Neuron (in vitro differentiated cells): ENCODE measurements around the gene LRP5.

Source experiments
- H2AFZ ChIP-seq: one replicate; pipeline ENCODE4 v1.6.1; 2013; ENCODE audit warnings: low read depth, mild to moderate bottlenecking, inconsistent platforms, low read length, moderate library complexity
- H3K27me3 ChIP-seq: one replicate; pipeline ENCODE4 v1.6.1; 2013; ENCODE audit warnings: low read length; ENCODE audit not compliant: insufficient read depth
- H3K36me3 ChIP-seq: one replicate; pipeline ENCODE4 v1.6.1; 2013; ENCODE audit warnings: low read length; ENCODE audit not compliant: insufficient read depth
- H3K4me1 ChIP-seq: one replicate; pipeline ENCODE4 v1.6.1; 2013; ENCODE audit warnings: low read length; ENCODE audit not compliant: insufficient read depth
- H3K4me3 ChIP-seq: 2 replicates; pipeline ENCODE4 v1.5.1; 2013; ENCODE audit warnings: mild to moderate bottlenecking, low read length, moderate library complexity
- H3K9me3 ChIP-seq: one replicate; pipeline ENCODE4 v1.6.1; 2013; ENCODE audit warnings: low read length

LRP5 gene

DNA sequence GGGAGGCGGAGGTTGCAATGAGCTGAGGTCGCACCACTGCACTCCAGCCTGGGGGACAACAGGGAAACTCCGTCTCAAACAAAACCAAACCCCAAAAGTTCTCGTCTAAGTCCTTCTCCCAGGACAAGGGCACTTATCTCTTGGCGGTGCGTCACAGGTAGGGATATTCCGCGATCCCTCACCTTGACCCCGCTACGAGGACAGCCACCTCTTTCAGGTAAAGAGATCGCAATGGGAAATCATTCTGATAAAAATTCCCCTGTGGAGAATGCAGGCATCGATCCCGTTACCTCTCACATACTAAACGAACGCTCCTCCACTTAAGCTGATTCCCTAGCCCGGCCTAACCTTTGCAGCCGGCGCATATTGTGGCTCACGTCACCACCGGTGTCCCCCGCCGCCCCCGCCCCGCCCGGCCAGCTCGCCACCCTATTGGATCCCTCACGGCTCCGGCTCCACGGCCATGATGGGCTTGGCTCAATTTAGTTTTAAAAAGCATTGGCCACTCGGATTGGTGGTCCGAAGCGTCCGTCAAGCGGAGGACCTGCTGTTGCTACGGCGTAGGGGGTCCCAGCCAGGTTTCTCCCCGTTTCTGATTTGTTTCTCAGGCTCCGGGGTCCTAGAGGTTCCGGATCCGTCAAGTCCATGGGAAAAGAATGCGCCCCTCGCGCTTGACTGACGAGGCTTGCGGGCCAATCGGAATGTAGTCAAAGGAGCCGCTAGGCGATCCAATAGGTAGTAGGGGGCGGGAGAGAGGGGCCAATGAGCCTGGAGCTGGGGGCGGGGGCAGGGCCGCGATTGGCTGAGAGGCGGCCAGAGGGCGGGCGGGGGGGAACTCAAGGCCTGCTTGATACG is 147.7 kb downstream of the LRP5 start:
- peaks cover 16% of the 10 kb centered on the region for H3K4me1 ChIP-seq
- no peaks in the 10 kb centered on the region for H3K27me3 ChIP-seq
- H3K9me3 ChIP-seq, result no peaks in the 10 kb centered on the region
- no peaks in the 10 kb centered on the region for H3K36me3 ChIP-seq
- no peak overlapping the region for H2AFZ ChIP-seq
- H3K4me3 ChIP-seq, result peak overlapping the region; percentile 68

- Histone ChIP-seq H3K9me3 (no peaks in the 10 kb centered on the region), H3K36me3 (peaks cover 4% of the 10 kb centered on the region), H3K4me1 (peaks cover 16% of the 10 kb centered on the region), H2AFZ (no peak within 1 kb of the TSS), H3K27me3 (no peaks in the 10 kb centered on the region), H3K4me3 (peak within 1 kb of the TSS; percentile 68)
Observed at GRCh38 chr11:68460741-68461574, 148.6 kb downstream of the LRP5 start, which contains the start of gene PPP6R3. Gene PPP6R3, plus strand, starts transcription at chr11:68460752. Its CDS starts 76,913 bp downstream, at chr11:68537665.

GRCh38 chr11:68461575-68461917 is 149.2 kb downstream of the LRP5 start:
- peaks cover 4% of the 10 kb centered on the region for H3K36me3 ChIP-seq
- peaks cover 16% of the 10 kb centered on the region for H3K4me1 ChIP-seq
- peak overlapping the region; percentile 68 for H3K4me3 ChIP-seq

DNA sequence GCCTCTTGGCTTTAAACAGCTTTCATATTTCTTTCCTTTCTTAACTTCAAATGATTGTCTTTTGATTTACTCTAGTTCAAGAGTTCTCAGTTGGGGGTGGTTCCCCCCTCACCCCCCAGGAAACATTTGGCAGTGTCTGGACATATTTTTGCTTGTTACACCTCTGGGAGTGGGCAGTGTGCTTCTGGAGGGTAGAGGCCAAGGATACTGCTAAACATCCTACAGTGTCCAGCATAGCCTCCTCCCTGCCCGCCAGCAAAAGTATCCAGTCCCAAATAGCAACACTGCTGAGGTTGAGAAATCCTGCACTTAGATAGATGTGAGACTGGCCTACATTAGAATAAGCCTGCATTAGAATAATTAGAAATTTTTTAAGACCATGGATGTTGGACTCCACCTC is 151.3 kb downstream of the LRP5 start:
- no peak overlapping the region for H3K4me3 ChIP-seq
- H3K27me3 ChIP-seq, result no peaks in the 10 kb centered on the region
- peaks cover 6% of the 10 kb centered on the region for H3K36me3 ChIP-seq
- peaks cover 16% of the 10 kb centered on the region for H3K4me1 ChIP-seq
- no peak overlapping the region for H2AFZ ChIP-seq
- H3K9me3 ChIP-seq, result no peaks in the 10 kb centered on the region

More at GRCh38 chr11:68461575-68461917, 149.2 kb downstream of the LRP5 start:
- Histone ChIP-seq H3K9me3 (no peaks in the 10 kb centered on the region), H2AFZ (no peak overlapping the region), H3K27me3 (no peaks in the 10 kb centered on the region)

DNA sequence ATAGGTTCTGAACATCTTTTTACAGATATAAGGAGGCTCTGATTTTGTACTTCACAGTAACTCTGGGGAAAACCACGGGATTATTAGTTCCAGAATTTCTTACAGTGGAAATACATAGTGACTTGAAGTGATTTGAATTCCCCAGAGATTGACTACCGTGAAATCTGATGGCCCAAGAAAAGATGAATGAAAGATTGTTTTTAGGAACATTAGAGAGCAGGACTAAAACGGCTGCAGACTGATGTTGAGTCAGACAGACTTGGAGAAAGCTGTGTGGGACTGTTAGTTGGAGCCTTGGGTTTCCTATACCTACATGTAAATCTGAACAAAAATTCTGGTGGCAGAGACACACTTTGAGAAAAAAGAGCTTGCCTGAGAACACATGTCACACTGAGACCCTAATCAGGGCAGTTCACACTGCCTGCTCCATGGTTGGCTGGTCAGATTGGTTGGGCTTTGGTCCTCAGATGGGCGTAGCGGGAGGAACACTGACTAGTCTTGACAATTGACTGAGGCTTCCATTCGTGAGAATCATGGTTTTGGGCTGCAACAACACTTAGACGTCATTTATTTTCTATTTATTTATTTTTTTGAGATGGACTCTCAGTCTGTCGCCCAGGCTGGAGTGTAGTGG is 154.9 kb downstream of the LRP5 start:
- Histone ChIP-seq H3K27me3 (no peaks in the 10 kb centered on the region), H3K4me3 (no peak overlapping the region), H2AFZ (no peak overlapping the region), H3K36me3 (peaks cover 18% of the 10 kb centered on the region), H3K9me3 (peaks cover 14% of the 10 kb centered on the region), H3K4me1 (peaks cover 17% of the 10 kb centered on the region)

- H2AFZ ChIP-seq, result no peak overlapping the region
- H3K27me3 ChIP-seq, result no peaks in the 10 kb centered on the region
- H3K4me3 ChIP-seq, result no peak overlapping the region
- peaks cover 26% of the 10 kb centered on the region for H3K36me3 ChIP-seq
- H3K9me3 ChIP-seq, result peaks cover 16% of the 10 kb centered on the region
- H3K4me1 ChIP-seq, result peaks cover 9% of the 10 kb centered on the region
Observed at GRCh38 chr11:68468217-68468828, 155.9 kb downstream of the LRP5 start.

DNA sequence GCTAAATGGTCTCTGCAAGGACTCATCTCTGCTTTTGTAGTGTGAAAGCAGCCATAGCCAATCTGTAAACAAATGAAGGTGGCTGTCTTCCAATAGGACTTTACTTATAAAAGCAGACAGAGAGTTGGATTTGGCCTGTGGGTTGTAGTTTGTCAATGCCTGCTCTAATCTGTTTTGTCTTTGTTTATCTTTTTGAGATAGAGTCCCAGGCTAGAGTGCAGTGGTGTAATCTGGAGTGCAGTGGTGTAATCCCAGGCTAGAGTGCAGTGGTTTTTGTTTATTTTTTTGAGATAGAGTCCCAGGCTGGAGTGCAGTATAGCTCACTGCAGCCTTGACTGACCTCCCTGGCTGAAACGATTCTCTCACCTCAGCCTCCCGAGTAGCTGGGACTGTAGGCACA is 156.7 kb downstream of the LRP5 start:
- H3K36me3 ChIP-seq, result peaks cover 26% of the 10 kb centered on the region
- H3K4me3 ChIP-seq, result no peak overlapping the region
- H3K4me1 ChIP-seq, result peaks cover 9% of the 10 kb centered on the region
- H3K27me3 ChIP-seq, result no peaks in the 10 kb centered on the region
- peaks cover 19% of the 10 kb centered on the region for H3K9me3 ChIP-seq
- H2AFZ ChIP-seq, result no peak overlapping the region

- H3K27me3 ChIP-seq, result no peaks in the 10 kb centered on the region
- H3K4me3 ChIP-seq, result no peak overlapping the region
- peaks cover 9% of the 10 kb centered on the region for H3K4me1 ChIP-seq
- H3K9me3 ChIP-seq, result peaks cover 19% of the 10 kb centered on the region
- H2AFZ ChIP-seq, result no peak overlapping the region
- H3K36me3 ChIP-seq, result peaks cover 26% of the 10 kb centered on the region
Observed at GRCh38 chr11:68469642-68470041, 157.3 kb downstream of the LRP5 start.

DNA sequence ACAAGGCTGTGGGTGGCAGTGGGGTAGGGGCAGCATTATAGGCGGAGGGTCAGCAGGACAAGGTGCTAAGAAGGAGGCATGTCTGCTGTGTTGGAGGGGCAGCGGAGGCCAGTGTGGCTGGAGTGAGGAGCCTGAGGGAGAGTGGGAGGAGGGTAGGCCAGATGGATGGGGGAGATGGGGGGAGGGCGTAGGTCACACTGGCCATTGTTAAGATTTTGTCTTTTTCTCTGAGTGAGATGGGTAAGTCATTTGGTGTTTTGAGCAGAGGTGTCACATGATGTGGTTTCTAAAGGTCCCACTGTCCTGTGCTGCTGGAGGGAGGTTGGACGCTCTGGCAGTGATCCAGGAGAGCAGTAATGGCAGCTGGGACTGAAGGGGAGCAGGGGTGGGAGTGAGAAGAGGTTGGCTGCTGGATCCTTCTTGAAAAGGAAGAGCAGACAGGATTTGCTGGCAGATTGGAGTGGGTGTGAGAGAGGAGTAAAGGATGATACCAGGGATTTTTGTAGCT is 158.0 kb downstream of the LRP5 start:
- peaks cover 9% of the 10 kb centered on the region for H3K4me1 ChIP-seq
- no peak overlapping the region for H2AFZ ChIP-seq
- peaks cover 19% of the 10 kb centered on the region for H3K9me3 ChIP-seq
- H3K27me3 ChIP-seq, result no peaks in the 10 kb centered on the region
- no peak overlapping the region for H3K4me3 ChIP-seq
- peaks cover 26% of the 10 kb centered on the region for H3K36me3 ChIP-seq

- no peaks in the 10 kb centered on the region for H3K27me3 ChIP-seq
- peaks cover 23% of the 10 kb centered on the region for H3K36me3 ChIP-seq
- peaks cover 9% of the 10 kb centered on the region for H3K4me1 ChIP-seq
- H3K9me3 ChIP-seq, result peaks cover 19% of the 10 kb centered on the region
- H3K4me3 ChIP-seq, result no peak overlapping the region
- H2AFZ ChIP-seq, result no peak overlapping the region
Observed at GRCh38 chr11:68471360-68472340, 159.3 kb downstream of the LRP5 start.

GRCh38 chr11:68472778-68473177 is 160.4 kb downstream of the LRP5 start:
- peaks cover 27% of the 10 kb centered on the region for H3K36me3 ChIP-seq
- peaks cover 25% of the 10 kb centered on the region for H3K9me3 ChIP-seq
- H2AFZ ChIP-seq, result no peak overlapping the region
- H3K4me1 ChIP-seq, result peaks cover 9% of the 10 kb centered on the region
- no peak overlapping the region for H3K4me3 ChIP-seq
- H3K27me3 ChIP-seq, result no peaks in the 10 kb centered on the region

- peaks cover 29% of the 10 kb centered on the region for H3K36me3 ChIP-seq
- peaks cover 9% of the 10 kb centered on the region for H3K4me1 ChIP-seq
- no peak overlapping the region for H3K4me3 ChIP-seq
- peaks cover 31% of the 10 kb centered on the region for H3K9me3 ChIP-seq
- no peak overlapping the region for H2AFZ ChIP-seq
- no peaks in the 10 kb centered on the region for H3K27me3 ChIP-seq
Observed at GRCh38 chr11:68473693-68474092, 161.3 kb downstream of the LRP5 start.
